Type B pancreatic cell (in vitro differentiated cells): ENCODE measurements around the gene CHFR. TPM values are rescaled to one million over a fixed set of nuclear protein-coding genes. Genes with fewer than 3 reads are reported as not detected.

Experiments used
- DNase-seq: peaks from one replicate; pipeline ENCODE4 v3.0.0; 2021; ENCODE audit warnings: mixed read lengths; ENCODE audit not compliant: unreplicated experiment; ENCODE audit errors: extremely low spot score
- H3K27ac Mint-ChIP-seq: 2 replicates; pipeline ENCODE4 v1.8.0; 2021; ENCODE audit warnings: mild to moderate bottlenecking, mixed read lengths
- H3K27me3 Mint-ChIP-seq: 2 replicates; pipeline ENCODE4 v1.8.0; 2021; ENCODE audit warnings: mixed read lengths
- H3K36me3 Mint-ChIP-seq: 2 replicates; pipeline ENCODE4 v1.8.0; 2021; ENCODE audit warnings: mixed read lengths
- H3K4me1 Mint-ChIP-seq: one replicate; pipeline ENCODE4 v1.8.0; 2021; ENCODE audit warnings: mixed read lengths; ENCODE audit not compliant: unreplicated experiment
- H3K4me3 Mint-ChIP-seq: 2 replicates; pipeline ENCODE4 v1.8.0; 2021; ENCODE audit warnings: mild to moderate bottlenecking, mixed read lengths
- H3K9me3 Mint-ChIP-seq: 2 replicates; pipeline ENCODE4 v1.8.0; 2021; ENCODE audit warnings: mixed read lengths
- total RNA-seq: library from RNA; stranded (reverse); gene quantifications from 2 replicates; pipeline ENCODE4 v1.2.1, GENCODE V29; 2021; ENCODE audit warnings: low replicate concordance
- TF ChIP-seq, protein P1 (sequence below): fragments of 200-600 bp; sonication (generic); conservative IDR thresholded peaks from 2 replicates; pipeline ENCODE4 v1.5.0; 2021; ENCODE audit warnings: antibody characterized with exemption, mild to moderate bottlenecking

Gene CHFR
- total RNA-seq, 1 donor from 2014 or later: 37.1 TPM

DNA sequence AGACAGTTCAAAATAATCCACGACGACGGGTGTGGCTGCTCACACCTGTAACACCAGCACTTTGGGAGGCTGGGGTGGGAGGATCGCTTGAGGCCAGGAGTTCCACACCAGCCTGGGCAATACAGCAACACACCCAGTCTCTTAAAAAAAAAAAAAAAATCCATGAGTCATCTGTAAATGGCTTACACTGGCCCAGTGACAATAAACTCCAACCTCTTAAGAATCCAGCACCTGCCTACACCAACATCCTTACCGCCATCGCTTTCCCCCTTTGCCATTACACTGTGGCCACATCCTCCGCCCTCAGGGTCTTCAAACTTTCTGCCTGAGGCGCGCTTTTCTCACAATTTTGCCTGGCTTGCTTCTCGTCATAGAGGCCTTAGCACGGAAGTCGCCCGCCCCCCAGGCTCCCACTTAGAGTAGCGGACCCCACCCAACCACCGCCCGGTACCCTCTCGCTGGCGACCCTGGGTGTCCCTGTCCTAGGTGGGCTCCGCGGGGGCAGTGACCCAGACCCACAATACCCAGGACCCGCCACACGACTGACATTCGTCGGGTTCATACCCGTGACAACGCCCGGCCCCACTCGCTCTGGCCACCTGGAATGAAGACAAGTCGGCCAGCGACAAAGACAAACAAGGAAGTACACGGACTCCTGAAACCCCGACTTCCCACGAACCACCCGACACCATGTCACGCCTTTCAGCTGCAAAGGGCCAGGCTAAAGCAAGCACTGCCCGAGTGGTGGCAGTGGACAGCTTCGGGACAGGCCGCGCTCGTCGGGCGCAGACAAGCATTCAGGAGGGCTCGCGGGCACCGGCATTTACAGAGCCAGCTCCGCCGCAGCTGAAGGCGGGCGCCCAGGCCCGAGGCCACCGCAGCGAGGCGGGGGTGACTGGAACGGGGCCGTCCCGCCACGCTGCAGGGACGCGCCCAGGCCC, 59.4 kb downstream of the CHFR start:
- peaks cover 16% of the 10 kb centered on the region for H3K4me1 Mint-ChIP-seq

DNA sequence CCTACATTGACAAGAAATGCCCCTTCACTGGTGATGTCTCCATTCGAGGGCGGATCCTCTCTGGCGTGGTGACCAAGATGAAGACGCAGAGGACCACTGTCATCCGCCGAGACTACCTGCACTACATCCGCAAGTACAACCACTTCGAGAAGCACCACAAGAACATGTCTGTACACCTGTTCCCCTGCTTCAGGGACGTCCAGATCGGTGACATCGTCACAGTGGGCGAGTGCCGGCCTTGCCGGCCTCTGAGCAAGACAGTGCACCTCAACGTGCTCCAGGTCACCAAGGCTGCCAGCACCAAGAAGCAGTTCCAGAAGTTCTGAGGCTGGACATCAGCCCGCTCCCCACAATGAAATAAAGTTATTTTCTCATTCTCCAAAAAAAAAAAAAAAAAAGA, 61.5 kb downstream of the CHFR start:
- Mint-ChIP-seq H3K27me3 (no peaks in the 10 kb centered on the region), H3K4me3 (peak overlapping the region; percentile 94), H3K27ac (peak overlapping the region; percentile 100), H3K4me1 (peaks cover 16% of the 10 kb centered on the region), H3K9me3 (no peaks in the 10 kb centered on the region), H3K36me3 (peaks cover 27% of the 10 kb centered on the region)
- TF ChIP-seq, protein P1, sequence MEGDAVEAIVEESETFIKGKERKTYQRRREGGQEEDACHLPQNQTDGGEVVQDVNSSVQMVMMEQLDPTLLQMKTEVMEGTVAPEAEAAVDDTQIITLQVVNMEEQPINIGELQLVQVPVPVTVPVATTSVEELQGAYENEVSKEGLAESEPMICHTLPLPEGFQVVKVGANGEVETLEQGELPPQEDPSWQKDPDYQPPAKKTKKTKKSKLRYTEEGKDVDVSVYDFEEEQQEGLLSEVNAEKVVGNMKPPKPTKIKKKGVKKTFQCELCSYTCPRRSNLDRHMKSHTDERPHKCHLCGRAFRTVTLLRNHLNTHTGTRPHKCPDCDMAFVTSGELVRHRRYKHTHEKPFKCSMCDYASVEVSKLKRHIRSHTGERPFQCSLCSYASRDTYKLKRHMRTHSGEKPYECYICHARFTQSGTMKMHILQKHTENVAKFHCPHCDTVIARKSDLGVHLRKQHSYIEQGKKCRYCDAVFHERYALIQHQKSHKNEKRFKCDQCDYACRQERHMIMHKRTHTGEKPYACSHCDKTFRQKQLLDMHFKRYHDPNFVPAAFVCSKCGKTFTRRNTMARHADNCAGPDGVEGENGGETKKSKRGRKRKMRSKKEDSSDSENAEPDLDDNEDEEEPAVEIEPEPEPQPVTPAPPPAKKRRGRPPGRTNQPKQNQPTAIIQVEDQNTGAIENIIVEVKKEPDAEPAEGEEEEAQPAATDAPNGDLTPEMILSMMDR: no peak
- DNase-seq: no peak

More for the DNA sequence above, 59.4 kb downstream of the CHFR start:
- Mint-ChIP-seq H3K27me3 (no peaks in the 10 kb centered on the region), H3K27ac (peak overlapping the region; percentile 100), H3K9me3 (no peaks in the 10 kb centered on the region), H3K4me3 (peak overlapping the region; percentile 94), H3K36me3 (peaks cover 27% of the 10 kb centered on the region)
- no peak for DNase-seq
- TF ChIP-seq, protein P1: no peak

GRCh38 chr12:132825089-132825488, 62.3 kb downstream of the CHFR start:
- H3K36me3 Mint-ChIP-seq: peaks cover 27% of the 10 kb centered on the region

GRCh38 chr12:132824053-132824452, 63.4 kb downstream of the CHFR start:
- peaks cover 16% of the 10 kb centered on the region for H3K4me1 Mint-ChIP-seq
- peak overlapping the region; percentile 7 for H3K27ac Mint-ChIP-seq
- TF ChIP-seq, protein P1: no peak
- no peaks in the 10 kb centered on the region for H3K9me3 Mint-ChIP-seq
- no peaks in the 10 kb centered on the region for H3K27me3 Mint-ChIP-seq
- DNase-seq: no peak
- H3K36me3 Mint-ChIP-seq: peaks cover 24% of the 10 kb centered on the region
- no peak overlapping the region for H3K4me3 Mint-ChIP-seq

More at GRCh38 chr12:132825089-132825488, 62.3 kb downstream of the CHFR start:
- no peak overlapping the region for H3K27ac Mint-ChIP-seq
- H3K4me3 Mint-ChIP-seq: no peak overlapping the region
- no peaks in the 10 kb centered on the region for H3K27me3 Mint-ChIP-seq
- peaks cover 16% of the 10 kb centered on the region for H3K4me1 Mint-ChIP-seq
- TF ChIP-seq, protein P1: no peak
- no peak for DNase-seq
- no peaks in the 10 kb centered on the region for H3K9me3 Mint-ChIP-seq

GRCh38 chr12:132818562-132818961, 68.8 kb downstream of the CHFR start:
- DNase-seq: no peak
- H3K4me1 Mint-ChIP-seq: no peaks in the 10 kb centered on the region
- no peaks in the 10 kb centered on the region for H3K9me3 Mint-ChIP-seq
- no peaks in the 10 kb centered on the region for H3K27me3 Mint-ChIP-seq
- peaks cover 9% of the 10 kb centered on the region for H3K36me3 Mint-ChIP-seq
- H3K4me3 Mint-ChIP-seq: no peak overlapping the region
- TF ChIP-seq, protein P1: no peak
- H3K27ac Mint-ChIP-seq: no peak overlapping the region
